Fibroblast of skin of scalp (primary cell): ENCODE measurements around the gene PGAM4.
"Not testable (repeated sequence)": the region's sequence is repeated elsewhere in the genome, so short reads cannot be mapped to it uniquely, and the experiment has no call there.

Experiments used
- DNase-seq: peaks from one replicate; pipeline ENCODE4 v3.0.0-alpha.2; 2013

The PGAM4 gene

GRCh38 chrX:77924320-77924859 is 45.0 kb downstream of the PGAM4 start:
- DNase-seq, result no peak

GRCh38 chrX:77922787-77923186 is 46.7 kb downstream of the PGAM4 start:
- no peak for DNase-seq

- DNase-seq, result not testable (repeated sequence)
Measured at GRCh38 chrX:77919370-77919769, 50.1 kb downstream of the PGAM4 start.

- no peak for DNase-seq
Measured at GRCh38 chrX:77918568-77918967, 50.9 kb downstream of the PGAM4 start.
